Adrenal gland (tissue), 5 donors: ENCODE results near the gene TNFRSF14.

Experiments used
- CTCF ChIP-seq, 6 experiments: fragments of 450-650 bp in 4 of 6; fragments of 200-600 bp in 2 of 6; sonication (generic) in 1 of 6; IDR thresholded peaks; 1 replicate in 5 of 6; 2 replicates in 1 of 6; pipeline versions ENCODE4 v1.5.1 to v1.8.0; 2016 to 2021; ENCODE audit warnings: antibody characterized with exemption in 6 of 6, mild to moderate bottlenecking in 2 of 6, moderate library complexity in 1 of 6
- POLR2A ChIP-seq, 2 donors: fragments of 450-650 bp; IDR thresholded peaks; one replicate each; pipeline ENCODE4 v1.6.1; 2017; ENCODE audit warnings: antibody characterized with exemption in 2 of 2, mild to moderate bottlenecking in 2 of 2, moderate library complexity in 1 of 2
- donor health status: DM: no; HTN: no; CAD: no.

- TF ChIP-seq CTCF (IDR thresholded peaks at IDR 0.05) (no peak), POLR2A (IDR thresholded peaks at IDR 0.05) (no peak)
Measured at GRCh38 chr1:2604156-2604843, 48.1 kb downstream of the TNFRSF14 start.
